Measurements from ENCODE around the gene HK1.

The HK1 gene

GRCh38 chr10:69446650-69447151 lies 168.4 kb downstream of the HK1 start:
- ChIA-PET POLR2A (interaction anchor here (0.5 to 1.1 kb wide), 5 partner anchors 11 to 245 kb away, joined by 3 to 5 read pairs (median 5); no protein-coding TSS in a partner anchor), CTCF (interaction anchor here (0.7 to 2.9 kb wide), 10 partner anchors 8 to 545 kb away, joined by 3 to 17 read pairs (median 6); no protein-coding TSS in a partner anchor)
- peaks cover 3% of the 10 kb centered on the region for H3K4me1 ChIP-seq (ENCODE audit: control insufficient read depth, insufficient read depth, low read length)
- H3K36me3 ChIP-seq (ENCODE audit: control insufficient read depth in 2 of 2, insufficient read depth in 1 of 2, low read length in 2 of 2), result no peaks in the 10 kb centered on the region
- no peak overlapping the region for H3K4me3 ChIP-seq (ENCODE audit: low read depth, low read length)
- no peaks in the 10 kb centered on the region for H3K9me3 ChIP-seq (ENCODE audit: control insufficient read depth, insufficient read depth, low read depth, low read length)
- TF ChIP-seq ZBTB20 (tag by site-specific recombination; IDR thresholded peaks at IDR 0.05) (peak; percentile 47; the same call in 1 of the 2 replicates), ZNF624 (tag by site-specific recombination; IDR thresholded peaks at IDR 0.05) (no peak), ZNF629 (tag by site-specific recombination; IDR thresholded peaks at IDR 0.05) (0 out of 2 replicates have a peak, but pooled peaks have one; percentile 11), ZNF335 (tag by site-specific recombination; conservative IDR thresholded peaks at IDR 0.05) (no peak), ZBTB11 (tag by site-specific recombination; conservative IDR thresholded peaks at IDR 0.05; ENCODE audit: low read depth) (no peak)
- TF ChIP-seq, protein P1, sequence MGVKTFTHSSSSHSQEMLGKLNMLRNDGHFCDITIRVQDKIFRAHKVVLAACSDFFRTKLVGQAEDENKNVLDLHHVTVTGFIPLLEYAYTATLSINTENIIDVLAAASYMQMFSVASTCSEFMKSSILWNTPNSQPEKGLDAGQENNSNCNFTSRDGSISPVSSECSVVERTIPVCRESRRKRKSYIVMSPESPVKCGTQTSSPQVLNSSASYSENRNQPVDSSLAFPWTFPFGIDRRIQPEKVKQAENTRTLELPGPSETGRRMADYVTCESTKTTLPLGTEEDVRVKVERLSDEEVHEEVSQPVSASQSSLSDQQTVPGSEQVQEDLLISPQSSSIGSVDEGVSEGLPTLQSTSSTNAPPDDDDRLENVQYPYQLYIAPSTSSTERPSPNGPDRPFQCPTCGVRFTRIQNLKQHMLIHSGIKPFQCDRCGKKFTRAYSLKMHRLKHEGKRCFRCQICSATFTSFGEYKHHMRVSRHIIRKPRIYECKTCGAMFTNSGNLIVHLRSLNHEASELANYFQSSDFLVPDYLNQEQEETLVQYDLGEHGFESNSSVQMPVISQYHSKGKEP (tag by site-specific recombination; IDR thresholded peaks at IDR 0.05), result no peak
- no peak overlapping the region for H3K27ac ChIP-seq (ENCODE audit: extremely low read depth, low read depth, low read length)

DNA sequence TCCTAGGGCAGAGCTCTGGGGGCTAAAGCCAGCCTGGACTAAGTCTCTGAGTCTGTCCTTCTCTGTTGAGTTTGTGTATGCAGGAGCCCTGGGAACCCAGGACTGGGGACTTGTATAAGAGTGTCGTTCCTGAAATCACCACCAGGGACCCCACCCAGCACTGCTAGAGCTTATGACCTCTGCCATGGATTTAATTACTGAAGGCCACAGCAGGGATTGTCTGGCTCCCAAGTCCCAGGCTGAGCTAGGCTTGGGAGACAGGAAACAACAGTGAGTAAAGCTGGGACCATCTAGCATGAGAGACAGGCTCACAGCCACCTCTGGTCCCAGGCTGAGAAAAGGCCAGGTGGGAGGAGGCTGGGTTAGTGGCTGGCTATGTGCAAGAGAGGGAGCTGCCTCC lies 171.5 kb downstream of the HK1 start:
- POLR2A ChIA-PET, result interaction anchor here (0.5 kb wide), 1 partner anchor 463 kb away, joined by 3 read pairs; no protein-coding TSS in a partner anchor
- TF ChIP-seq, protein P2, sequence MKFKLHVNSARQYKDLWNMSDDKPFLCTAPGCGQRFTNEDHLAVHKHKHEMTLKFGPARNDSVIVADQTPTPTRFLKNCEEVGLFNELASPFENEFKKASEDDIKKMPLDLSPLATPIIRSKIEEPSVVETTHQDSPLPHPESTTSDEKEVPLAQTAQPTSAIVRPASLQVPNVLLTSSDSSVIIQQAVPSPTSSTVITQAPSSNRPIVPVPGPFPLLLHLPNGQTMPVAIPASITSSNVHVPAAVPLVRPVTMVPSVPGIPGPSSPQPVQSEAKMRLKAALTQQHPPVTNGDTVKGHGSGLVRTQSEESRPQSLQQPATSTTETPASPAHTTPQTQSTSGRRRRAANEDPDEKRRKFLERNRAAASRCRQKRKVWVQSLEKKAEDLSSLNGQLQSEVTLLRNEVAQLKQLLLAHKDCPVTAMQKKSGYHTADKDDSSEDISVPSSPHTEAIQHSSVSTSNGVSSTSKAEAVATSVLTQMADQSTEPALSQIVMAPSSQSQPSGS (tag by site-specific recombination; IDR thresholded peaks at IDR 0.05; ENCODE audit: low read depth), result no peak
- TF ChIP-seq, protein P3, sequence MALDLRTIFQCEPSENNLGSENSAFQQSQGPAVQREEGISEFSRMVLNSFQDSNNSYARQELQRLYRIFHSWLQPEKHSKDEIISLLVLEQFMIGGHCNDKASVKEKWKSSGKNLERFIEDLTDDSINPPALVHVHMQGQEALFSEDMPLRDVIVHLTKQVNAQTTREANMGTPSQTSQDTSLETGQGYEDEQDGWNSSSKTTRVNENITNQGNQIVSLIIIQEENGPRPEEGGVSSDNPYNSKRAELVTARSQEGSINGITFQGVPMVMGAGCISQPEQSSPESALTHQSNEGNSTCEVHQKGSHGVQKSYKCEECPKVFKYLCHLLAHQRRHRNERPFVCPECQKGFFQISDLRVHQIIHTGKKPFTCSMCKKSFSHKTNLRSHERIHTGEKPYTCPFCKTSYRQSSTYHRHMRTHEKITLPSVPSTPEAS (tag by site-specific recombination; IDR thresholded peaks at IDR 0.05), result no peak
- TF ChIP-seq ZNF37A (tag by site-specific recombination; IDR thresholded peaks at IDR 0.05) (no peak), YY1 (tag by site-specific recombination; IDR thresholded peaks at IDR 0.05) (no peak), ZNF514 (tag by site-specific recombination; IDR thresholded peaks at IDR 0.05) (no peak), ZNF140 (tag by site-specific recombination; IDR thresholded peaks at IDR 0.05) (no peak), ZFP3 (tag by site-specific recombination; IDR thresholded peaks at IDR 0.05; ENCODE audit: low read depth) (no peak), SCRT1 (tag by site-specific recombination; IDR thresholded peaks at IDR 0.05; ENCODE audit: borderline replicate concordance) (no peak), IKZF3 (tag by site-specific recombination; IDR thresholded peaks at IDR 0.05) (peak; percentile 62; the same call in 1 of the 2 replicates), GLIS1 (tag by site-specific recombination; IDR thresholded peaks at IDR 0.05) (0 out of 2 replicates have a peak, but pooled peaks have one; percentile 27), ZIC2 (tag by site-specific recombination; IDR thresholded peaks at IDR 0.05) (peak; percentile 59; the same call in 1 of the 2 replicates), HOXD13 (CRISPR knock-in tag; IDR thresholded peaks at IDR 0.05; ENCODE audit: borderline replicate concordance) (no peak), ZNF555 (tag by site-specific recombination; conservative IDR thresholded peaks at IDR 0.05) (no peak), BCL11A (tag by site-specific recombination; IDR thresholded peaks at IDR 0.05; ENCODE audit: low read depth) (0 out of 2 replicates have a peak, but pooled peaks have one; percentile 12), ZNF626 (tag by site-specific recombination; IDR thresholded peaks at IDR 0.05) (no peak), ZNF624 (tag by site-specific recombination; IDR thresholded peaks at IDR 0.05) (no peak)
- TF ChIP-seq, protein P4, sequence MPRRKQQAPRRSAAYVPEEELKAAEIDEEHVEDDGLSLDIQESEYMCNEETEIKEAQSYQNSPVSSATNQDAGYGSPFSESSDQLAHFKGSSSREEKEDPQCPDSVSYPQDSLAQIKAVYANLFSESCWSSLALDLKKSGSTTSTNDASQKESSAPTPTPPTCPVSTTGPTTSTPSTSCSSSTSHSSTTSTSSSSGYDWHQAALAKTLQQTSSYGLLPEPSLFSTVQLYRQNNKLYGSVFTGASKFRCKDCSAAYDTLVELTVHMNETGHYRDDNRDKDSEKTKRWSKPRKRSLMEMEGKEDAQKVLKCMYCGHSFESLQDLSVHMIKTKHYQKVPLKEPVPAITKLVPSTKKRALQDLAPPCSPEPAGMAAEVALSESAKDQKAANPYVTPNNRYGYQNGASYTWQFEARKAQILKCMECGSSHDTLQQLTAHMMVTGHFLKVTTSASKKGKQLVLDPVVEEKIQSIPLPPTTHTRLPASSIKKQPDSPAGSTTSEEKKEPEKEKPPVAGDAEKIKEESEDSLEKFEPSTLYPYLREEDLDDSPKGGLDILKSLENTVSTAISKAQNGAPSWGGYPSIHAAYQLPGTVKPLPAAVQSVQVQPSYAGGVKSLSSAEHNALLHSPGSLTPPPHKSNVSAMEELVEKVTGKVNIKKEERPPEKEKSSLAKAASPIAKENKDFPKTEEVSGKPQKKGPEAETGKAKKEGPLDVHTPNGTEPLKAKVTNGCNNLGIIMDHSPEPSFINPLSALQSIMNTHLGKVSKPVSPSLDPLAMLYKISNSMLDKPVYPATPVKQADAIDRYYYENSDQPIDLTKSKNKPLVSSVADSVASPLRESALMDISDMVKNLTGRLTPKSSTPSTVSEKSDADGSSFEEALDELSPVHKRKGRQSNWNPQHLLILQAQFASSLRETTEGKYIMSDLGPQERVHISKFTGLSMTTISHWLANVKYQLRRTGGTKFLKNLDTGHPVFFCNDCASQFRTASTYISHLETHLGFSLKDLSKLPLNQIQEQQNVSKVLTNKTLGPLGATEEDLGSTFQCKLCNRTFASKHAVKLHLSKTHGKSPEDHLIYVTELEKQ (tag by site-specific recombination; IDR thresholded peaks at IDR 0.05; ENCODE audit: borderline replicate concordance), result no peak

More for the DNA sequence above, 171.5 kb downstream of the HK1 start:
- Histone ChIP-seq H3K9me3 (ENCODE audit: control insufficient read depth, insufficient read depth, low read depth, low read length) (no peaks in the 10 kb centered on the region), H3K27ac (ENCODE audit: extremely low read depth, low read depth, low read length) (no peak overlapping the region), H3K4me1 (ENCODE audit: control insufficient read depth, insufficient read depth, low read length) (peaks cover 3% of the 10 kb centered on the region), H3K4me3 (ENCODE audit: low read depth, low read length) (no peak overlapping the region), H3K36me3 (ENCODE audit: control insufficient read depth in 2 of 2, insufficient read depth in 1 of 2, low read length in 2 of 2) (no peaks in the 10 kb centered on the region; a peak in 1 of 3 replicates)
- CTCF ChIA-PET, result interaction anchor here (0.7 to 1.8 kb wide), 18 partner anchors 8 to 85 kb away, joined by 3 to 9 read pairs (median 4); no protein-coding TSS in a partner anchor

Measured in HEK293 (cell line).